ENCODE measurements around the gene ZMYND8.

ZMYND8 gene

DNA sequence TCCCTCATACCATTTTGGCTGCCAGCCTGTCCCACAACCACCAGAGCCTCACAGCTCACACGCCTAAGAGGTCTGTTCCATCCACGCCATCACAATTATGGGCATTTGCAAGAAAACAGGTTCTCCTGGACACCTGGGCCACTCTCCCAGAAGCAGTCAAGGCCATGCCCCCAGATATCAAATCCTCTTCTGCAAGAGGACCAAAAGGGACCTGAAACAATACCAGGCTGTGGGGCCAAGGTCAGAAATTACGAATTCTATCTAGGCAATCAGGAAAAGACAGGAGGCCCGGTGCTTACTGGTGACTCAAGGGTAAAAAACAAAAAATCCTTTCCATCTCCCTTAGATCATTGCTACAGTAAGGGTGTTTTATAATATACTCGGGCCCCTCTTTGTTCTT is 69.8 kb downstream of the ZMYND8 start:
- no peak for ATAC-seq (ENCODE audit: low read depth)
- H3K4me3 ChIP-seq (ENCODE audit: severe bottlenecking): no peak overlapping the region
- H3K36me3 ChIP-seq (ENCODE audit: low read depth): peaks cover 100% of the 10 kb centered on the region
- H3K9me3 ChIP-seq (ENCODE audit: severe bottlenecking): no peaks in the 10 kb centered on the region
- H3K4me1 ChIP-seq (ENCODE audit: insufficient read depth, poor library complexity, severe bottlenecking): no peaks in the 10 kb centered on the region
- DNase-seq (ENCODE audit: low spot score): no peak
- TF ChIP-seq, protein P1, sequence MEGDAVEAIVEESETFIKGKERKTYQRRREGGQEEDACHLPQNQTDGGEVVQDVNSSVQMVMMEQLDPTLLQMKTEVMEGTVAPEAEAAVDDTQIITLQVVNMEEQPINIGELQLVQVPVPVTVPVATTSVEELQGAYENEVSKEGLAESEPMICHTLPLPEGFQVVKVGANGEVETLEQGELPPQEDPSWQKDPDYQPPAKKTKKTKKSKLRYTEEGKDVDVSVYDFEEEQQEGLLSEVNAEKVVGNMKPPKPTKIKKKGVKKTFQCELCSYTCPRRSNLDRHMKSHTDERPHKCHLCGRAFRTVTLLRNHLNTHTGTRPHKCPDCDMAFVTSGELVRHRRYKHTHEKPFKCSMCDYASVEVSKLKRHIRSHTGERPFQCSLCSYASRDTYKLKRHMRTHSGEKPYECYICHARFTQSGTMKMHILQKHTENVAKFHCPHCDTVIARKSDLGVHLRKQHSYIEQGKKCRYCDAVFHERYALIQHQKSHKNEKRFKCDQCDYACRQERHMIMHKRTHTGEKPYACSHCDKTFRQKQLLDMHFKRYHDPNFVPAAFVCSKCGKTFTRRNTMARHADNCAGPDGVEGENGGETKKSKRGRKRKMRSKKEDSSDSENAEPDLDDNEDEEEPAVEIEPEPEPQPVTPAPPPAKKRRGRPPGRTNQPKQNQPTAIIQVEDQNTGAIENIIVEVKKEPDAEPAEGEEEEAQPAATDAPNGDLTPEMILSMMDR (IDR thresholded peaks at IDR 0.05; ENCODE audit: poor library complexity, severe bottlenecking): no peak
- H3K27ac ChIP-seq (ENCODE audit: poor library complexity, severe bottlenecking): no peak overlapping the region
- H3K27me3 ChIP-seq (ENCODE audit: insufficient read depth, poor library complexity, severe bottlenecking): no peaks in the 10 kb centered on the region

GRCh38 chr20:47285189-47285588 is 71.3 kb downstream of the ZMYND8 start:
- TF ChIP-seq, protein P1 (IDR thresholded peaks at IDR 0.05; ENCODE audit: poor library complexity, severe bottlenecking): no peak
- H3K4me3 ChIP-seq (ENCODE audit: severe bottlenecking): no peak overlapping the region
- H3K36me3 ChIP-seq (ENCODE audit: low read depth): peaks cover 100% of the 10 kb centered on the region
- ATAC-seq (ENCODE audit: low read depth): no peak
- no peak for DNase-seq (ENCODE audit: low spot score)
- no peaks in the 10 kb centered on the region for H3K9me3 ChIP-seq (ENCODE audit: severe bottlenecking)
- no peaks in the 10 kb centered on the region for H3K27me3 ChIP-seq (ENCODE audit: insufficient read depth, poor library complexity, severe bottlenecking)
- H3K4me1 ChIP-seq (ENCODE audit: insufficient read depth, poor library complexity, severe bottlenecking): no peaks in the 10 kb centered on the region
- no peak overlapping the region for H3K27ac ChIP-seq (ENCODE audit: poor library complexity, severe bottlenecking)

- TF ChIP-seq, protein P1 (IDR thresholded peaks at IDR 0.05; ENCODE audit: poor library complexity, severe bottlenecking): no peak
- Histone ChIP-seq H3K27ac (ENCODE audit: poor library complexity, severe bottlenecking) (no peak overlapping the region), H3K27me3 (ENCODE audit: insufficient read depth, poor library complexity, severe bottlenecking) (no peaks in the 10 kb centered on the region), H3K4me3 (ENCODE audit: severe bottlenecking) (no peak overlapping the region), H3K9me3 (ENCODE audit: severe bottlenecking) (no peaks in the 10 kb centered on the region), H3K4me1 (ENCODE audit: insufficient read depth, poor library complexity, severe bottlenecking) (peaks cover under 1% of the 10 kb centered on the region), H3K36me3 (ENCODE audit: low read depth) (peaks cover 100% of the 10 kb centered on the region)
- DNase-seq (ENCODE audit: low spot score): no peak
- ATAC-seq (ENCODE audit: low read depth): no peak
Observed at GRCh38 chr20:47284373-47284772, 72.1 kb downstream of the ZMYND8 start.

DNA sequence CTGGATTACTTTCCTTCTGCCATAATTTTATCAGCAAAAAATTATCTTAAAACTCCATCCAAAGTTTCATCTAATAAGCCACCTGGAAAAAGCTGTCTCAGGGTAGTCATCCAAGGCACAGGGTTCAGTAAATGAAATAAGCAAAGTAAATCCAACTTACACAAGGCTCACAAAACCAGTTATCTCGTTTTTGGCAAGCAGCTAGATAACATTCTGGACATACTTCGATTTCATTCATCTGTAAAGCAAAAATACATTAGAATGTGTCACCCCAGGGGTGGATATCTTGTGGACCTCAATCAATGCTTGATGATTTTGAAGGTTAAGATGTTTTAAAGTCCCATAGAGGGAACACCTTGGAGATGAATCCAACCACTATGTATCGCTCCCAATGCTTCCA is 73.1 kb downstream of the ZMYND8 start:
- ATAC-seq (ENCODE audit: low read depth) (no peak), DNase-seq (ENCODE audit: low spot score) (no peak)
- Histone ChIP-seq H3K4me3 (ENCODE audit: severe bottlenecking) (no peak overlapping the region), H3K9me3 (ENCODE audit: severe bottlenecking) (no peaks in the 10 kb centered on the region), H3K4me1 (ENCODE audit: insufficient read depth, poor library complexity, severe bottlenecking) (peaks cover 8% of the 10 kb centered on the region), H3K36me3 (ENCODE audit: low read depth) (peaks cover 100% of the 10 kb centered on the region), H3K27ac (ENCODE audit: poor library complexity, severe bottlenecking) (no peak overlapping the region), H3K27me3 (ENCODE audit: insufficient read depth, poor library complexity, severe bottlenecking) (no peaks in the 10 kb centered on the region)
- TF ChIP-seq, protein P1 (IDR thresholded peaks at IDR 0.05; ENCODE audit: poor library complexity, severe bottlenecking): no peak

- H3K27ac ChIP-seq (ENCODE audit: poor library complexity, severe bottlenecking): no peak overlapping the region
- H3K36me3 ChIP-seq (ENCODE audit: low read depth): peaks cover 100% of the 10 kb centered on the region
- DNase-seq (ENCODE audit: low spot score) (no peak), ATAC-seq (ENCODE audit: low read depth) (no peak)
- no peaks in the 10 kb centered on the region for H3K27me3 ChIP-seq (ENCODE audit: insufficient read depth, poor library complexity, severe bottlenecking)
- no peak overlapping the region for H3K4me3 ChIP-seq (ENCODE audit: severe bottlenecking)
- H3K4me1 ChIP-seq (ENCODE audit: insufficient read depth, poor library complexity, severe bottlenecking): peaks cover 8% of the 10 kb centered on the region
- no peaks in the 10 kb centered on the region for H3K9me3 ChIP-seq (ENCODE audit: severe bottlenecking)
- TF ChIP-seq, protein P1 (IDR thresholded peaks at IDR 0.05; ENCODE audit: poor library complexity, severe bottlenecking): no peak
Observed at GRCh38 chr20:47282864-47283263, 73.6 kb downstream of the ZMYND8 start.

Measured in RWPE2 (cell line).